Activated CD4-positive, alpha-beta T cell treated with anti-CD3 and anti-CD28 coated beads for 36 hours (primary cell): Measurements from ENCODE around the gene HSPA12A. TPM values are rescaled to one million over a fixed set of nuclear protein-coding genes. Genes with fewer than 3 reads are reported as not detected.

Experiments
- ATAC-seq: fragments of 200-7000 bp; cut with Tn5 transposase; one replicate; pipeline ENCODE4 v1.10.0; 2021; ENCODE audit warnings: mild to moderate bottlenecking, moderate library complexity
- CTCF ChIA-PET: fragments of 350-600 bp; sonication (Branson Sonifier 250); formaldehyde crosslinking; loops from one replicate; lab custom pipeline; 2021; ENCODE audit warnings: antibody characterized with exemption; lab: Charles Lee
- POLR2A ChIA-PET: fragments of 350-600 bp; sonication (Branson Sonifier 250); formaldehyde crosslinking; loops from one replicate; lab custom pipeline; 2021; ENCODE audit warnings: antibody characterized with exemption, inconsistent platforms; lab: Charles Lee
- DNase-seq: peaks from one replicate; pipeline ENCODE4 v3.0.0-alpha.2; 2020
- H3K27ac Mint-ChIP-seq: one replicate; pipeline ENCODE4 v1.8.0; 2021; ENCODE audit warnings: mixed read lengths
- H3K27me3 Mint-ChIP-seq: one replicate; pipeline ENCODE4 v1.8.0; 2021; ENCODE audit warnings: mixed read lengths
- H3K36me3 Mint-ChIP-seq: one replicate; pipeline ENCODE4 v1.8.0; 2021; ENCODE audit warnings: low read depth, mixed read lengths
- H3K4me1 Mint-ChIP-seq: one replicate; pipeline ENCODE4 v1.8.0; 2021; ENCODE audit warnings: mixed read lengths
- H3K4me3 Mint-ChIP-seq: one replicate; pipeline ENCODE4 v1.8.0; 2021; ENCODE audit warnings: mild to moderate bottlenecking, moderate library complexity, mixed read lengths
- H3K9me3 Mint-ChIP-seq: one replicate; pipeline ENCODE4 v1.8.0; 2021; ENCODE audit warnings: low read depth, mixed read lengths
- intact Hi-C, 2 experiments: fragments of 100-400 bp; cut with DNase I in 1 of 2; cut with micrococcal nuclease in 1 of 2; formaldehyde crosslinking; loops; one replicate each; pipeline versions ENCODE4 v1.14.2 to v1.15.1; 2022 to 2024; cut with DNase I, micrococcal nuclease
- total RNA-seq, 2 experiments: library from RNA; stranded (reverse); gene quantifications; one replicate each; pipeline ENCODE4 v1.2.3, GENCODE V29; 2021

The HSPA12A gene
- total RNA-seq, 2 experiments from 2014 or later, result 0.41 to 0.74 TPM

DNA sequence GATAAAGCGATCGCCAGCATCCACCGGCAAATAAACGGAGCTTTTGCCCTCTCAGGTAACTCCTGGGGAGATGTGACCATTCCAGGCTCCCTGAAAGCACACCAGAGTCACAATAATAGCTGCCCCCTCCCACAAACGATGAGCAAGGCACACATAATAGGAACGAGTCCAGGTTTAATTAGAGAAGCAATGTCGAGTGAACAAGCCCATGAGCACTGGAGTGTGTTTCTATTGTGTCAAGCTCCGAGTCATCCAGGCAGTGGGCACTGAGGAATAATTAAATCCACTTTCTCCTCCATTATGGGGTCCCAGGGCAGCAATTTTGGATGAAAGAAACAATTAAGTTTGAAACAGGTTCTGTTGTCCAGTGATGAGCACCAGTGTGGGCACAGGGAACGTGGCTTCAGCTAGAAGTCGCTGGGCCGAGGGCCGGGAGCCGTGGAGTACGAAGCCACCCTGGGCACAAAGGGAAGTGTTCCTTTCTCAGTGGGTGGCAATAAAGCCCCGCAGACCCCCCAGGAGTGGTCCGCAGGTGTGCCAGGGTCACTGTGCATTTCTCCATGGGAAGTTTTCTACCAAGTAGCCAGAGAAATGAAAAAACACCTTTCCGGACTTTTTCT lies 109.7 kb downstream of the HSPA12A start:
- no peak overlapping the region for H3K4me3 Mint-ChIP-seq
- intact Hi-C loops, result no loop called here
- no peak overlapping the region for H3K27ac Mint-ChIP-seq
- H3K36me3 Mint-ChIP-seq, result no peaks in the 10 kb centered on the region
- H3K27me3 Mint-ChIP-seq, result peaks cover 33% of the 10 kb centered on the region
- DNase-seq (no peak), ATAC-seq (no peak)
- ChIA-PET POLR2A (no interaction called here), CTCF (interaction anchor here (0.6 kb wide), 1 partner anchor 595 kb away, joined by 3 read pairs; no protein-coding TSS in a partner anchor)
- H3K4me1 Mint-ChIP-seq, result no peaks in the 10 kb centered on the region
- no peaks in the 10 kb centered on the region for H3K9me3 Mint-ChIP-seq

- no peak overlapping the region for H3K4me3 Mint-ChIP-seq
- POLR2A ChIA-PET, result no interaction called here
- DNase-seq, result no peak
- peaks cover 33% of the 10 kb centered on the region for H3K27me3 Mint-ChIP-seq
- intact Hi-C loops, result no loop called here
- H3K9me3 Mint-ChIP-seq, result no peaks in the 10 kb centered on the region
- ATAC-seq, result no peak
- CTCF ChIA-PET, result no interaction called here
- no peak overlapping the region for H3K27ac Mint-ChIP-seq
- no peaks in the 10 kb centered on the region for H3K4me1 Mint-ChIP-seq
- H3K36me3 Mint-ChIP-seq, result no peaks in the 10 kb centered on the region
These were observed 110.5 kb downstream of the HSPA12A start for GRCh38 chr10:116631871-116632295.

GRCh38 chr10:116630020-116630419 lies 112.3 kb downstream of the HSPA12A start:
- POLR2A ChIA-PET, result no interaction called here
- H3K9me3 Mint-ChIP-seq, result no peaks in the 10 kb centered on the region
- no peak for DNase-seq
- intact Hi-C loops, result no loop called here
- H3K4me1 Mint-ChIP-seq, result no peaks in the 10 kb centered on the region
- no peaks in the 10 kb centered on the region for H3K36me3 Mint-ChIP-seq
- H3K27ac Mint-ChIP-seq, result no peak overlapping the region
- no peak overlapping the region for H3K4me3 Mint-ChIP-seq
- H3K27me3 Mint-ChIP-seq, result peaks cover 38% of the 10 kb centered on the region
- CTCF ChIA-PET, result interaction anchor here (1.5 kb wide), 1 partner anchor 108 kb away, joined by 4 read pairs; no protein-coding TSS in a partner anchor
- no peak for ATAC-seq

- H3K27me3 Mint-ChIP-seq, result peaks cover 31% of the 10 kb centered on the region
- no peak overlapping the region for H3K4me3 Mint-ChIP-seq
- ATAC-seq (no peak), DNase-seq (no peak)
- H3K27ac Mint-ChIP-seq, result no peak overlapping the region
- no peaks in the 10 kb centered on the region for H3K9me3 Mint-ChIP-seq
- ChIA-PET CTCF (interaction anchor here (1.5 kb wide), 1 partner anchor 107 kb away, joined by 4 read pairs; no protein-coding TSS in a partner anchor), POLR2A (no interaction called here)
- no peaks in the 10 kb centered on the region for H3K4me1 Mint-ChIP-seq
- intact Hi-C loops, result no loop called here
- H3K36me3 Mint-ChIP-seq, result no peaks in the 10 kb centered on the region
These were observed 113.0 kb downstream of the HSPA12A start for GRCh38 chr10:116629340-116629739.

DNA sequence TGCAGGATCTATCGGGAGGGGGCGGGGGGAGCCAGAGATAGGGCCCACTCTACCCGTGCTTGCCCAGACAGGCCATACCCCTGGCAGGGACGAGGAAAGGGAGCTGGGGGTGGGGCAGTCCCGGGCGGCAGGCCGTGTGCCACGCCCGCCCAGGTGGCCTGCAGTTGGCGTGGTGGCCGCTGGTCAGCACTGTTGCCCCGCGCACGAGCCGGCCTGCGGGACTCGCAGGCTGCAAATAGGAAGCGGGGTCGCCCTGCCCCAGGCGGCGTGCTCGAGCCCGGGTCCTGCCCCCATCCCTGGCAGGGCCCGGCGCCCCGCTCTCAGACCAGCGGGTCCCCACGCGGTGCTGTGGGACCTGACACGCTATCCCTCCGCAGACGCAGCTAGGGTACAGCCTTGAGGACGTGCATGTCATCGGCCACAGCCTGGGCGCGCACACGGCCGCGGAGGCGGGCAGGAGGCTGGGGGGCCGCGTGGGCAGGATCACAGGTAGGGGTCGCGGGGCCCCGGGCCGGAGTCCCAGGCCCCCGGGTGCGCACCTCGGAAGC lies 114.9 kb downstream of the HSPA12A start:
- DNase-seq (no peak), ATAC-seq (no peak)
- intact Hi-C loops, result no loop called here
- ChIA-PET POLR2A (no interaction called here), CTCF (interaction anchor here (0.6 kb wide), 1 partner anchor 55 kb away, joined by 3 read pairs; no protein-coding TSS in a partner anchor)
- Mint-ChIP-seq H3K9me3 (no peaks in the 10 kb centered on the region), H3K27me3 (peaks cover 28% of the 10 kb centered on the region), H3K4me1 (no peaks in the 10 kb centered on the region), H3K27ac (no peak overlapping the region), H3K36me3 (no peaks in the 10 kb centered on the region), H3K4me3 (no peak overlapping the region)

- H3K27ac Mint-ChIP-seq, result no peak overlapping the region
- peaks cover 32% of the 10 kb centered on the region for H3K27me3 Mint-ChIP-seq
- DNase-seq, result no peak
- no peaks in the 10 kb centered on the region for H3K9me3 Mint-ChIP-seq
- ChIA-PET POLR2A (no interaction called here), CTCF (no interaction called here)
- no peak for ATAC-seq
- H3K4me3 Mint-ChIP-seq, result no peak overlapping the region
- H3K4me1 Mint-ChIP-seq, result no peaks in the 10 kb centered on the region
- H3K36me3 Mint-ChIP-seq, result no peaks in the 10 kb centered on the region
- intact Hi-C loops, result no loop called here
These were observed 115.6 kb downstream of the HSPA12A start for GRCh38 chr10:116626815-116627214.

DNA sequence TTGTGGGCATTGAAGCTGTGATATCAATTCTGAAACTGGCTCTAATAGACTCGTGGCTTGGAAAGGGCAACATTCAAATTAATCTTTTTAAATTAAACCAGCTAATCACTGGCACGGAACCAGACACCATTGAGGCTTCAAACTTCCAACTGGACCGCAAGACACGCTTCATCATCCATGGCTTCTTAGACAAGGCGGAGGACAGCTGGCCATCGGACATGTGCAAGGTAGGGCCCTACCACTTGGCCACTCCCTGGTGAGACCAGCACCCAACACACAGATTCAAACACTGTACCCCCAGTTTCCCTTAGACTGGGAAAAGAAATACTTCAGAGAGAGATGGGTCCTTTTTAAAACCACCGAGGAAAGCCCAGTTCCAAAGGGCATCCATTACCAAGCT lies 116.5 kb downstream of the HSPA12A start:
- Mint-ChIP-seq H3K9me3 (no peaks in the 10 kb centered on the region), H3K27ac (no peak overlapping the region), H3K4me1 (no peaks in the 10 kb centered on the region), H3K27me3 (peaks cover 34% of the 10 kb centered on the region), H3K4me3 (no peak overlapping the region), H3K36me3 (no peaks in the 10 kb centered on the region)
- POLR2A ChIA-PET, result no interaction called here
- CTCF ChIA-PET, result interaction anchor here (0.7 kb wide), 2 partner anchors 30 to 163 kb away, joined by 3 read pairs; no protein-coding TSS in a partner anchor
- ATAC-seq, result no peak
- no peak for DNase-seq
- intact Hi-C loops, result no loop called here

DNA sequence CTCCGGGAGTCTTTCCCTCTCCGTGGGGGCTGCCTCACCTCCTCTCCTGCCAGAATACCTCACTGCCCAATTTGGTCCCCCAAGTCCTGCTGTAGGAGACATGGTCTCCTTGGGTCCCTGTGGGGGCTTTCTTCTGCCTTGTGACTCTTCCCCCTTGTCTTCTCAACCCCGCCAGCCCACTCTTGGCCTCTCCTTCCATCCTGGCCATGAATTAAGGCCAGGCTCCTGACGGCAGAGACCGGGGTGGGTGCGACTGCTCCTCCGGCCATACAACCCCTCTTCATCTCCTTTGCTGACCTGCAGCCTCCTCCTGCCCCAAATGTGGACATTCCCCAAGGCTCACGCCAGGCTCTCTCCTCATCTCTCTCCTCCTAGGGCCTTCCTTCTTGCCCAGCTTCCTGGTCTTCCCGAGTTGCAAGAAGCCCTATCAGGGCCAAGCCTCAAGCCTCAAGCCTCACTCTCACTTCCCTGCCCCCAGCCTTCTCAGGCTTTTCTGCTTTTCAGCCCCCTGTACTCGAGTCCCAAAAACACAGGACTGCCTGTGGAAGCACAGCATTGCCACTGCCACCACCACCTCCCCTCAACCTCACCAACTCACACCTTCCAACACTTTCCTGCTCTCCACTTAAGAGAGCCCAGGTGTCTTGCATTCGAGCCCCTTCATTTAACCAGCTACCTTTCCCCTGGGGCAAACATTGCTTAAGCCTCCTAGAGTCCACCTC lies 120.3 kb downstream of the HSPA12A start:
- Mint-ChIP-seq H3K4me3 (no peak overlapping the region), H3K9me3 (no peaks in the 10 kb centered on the region), H3K36me3 (no peaks in the 10 kb centered on the region), H3K4me1 (no peaks in the 10 kb centered on the region), H3K27ac (no peak overlapping the region), H3K27me3 (peaks cover 26% of the 10 kb centered on the region)
- DNase-seq (no peak), ATAC-seq (no peak)
- intact Hi-C loops, result no loop called here
- CTCF ChIA-PET, result no interaction called here
- POLR2A ChIA-PET, result no interaction called here

DNA sequence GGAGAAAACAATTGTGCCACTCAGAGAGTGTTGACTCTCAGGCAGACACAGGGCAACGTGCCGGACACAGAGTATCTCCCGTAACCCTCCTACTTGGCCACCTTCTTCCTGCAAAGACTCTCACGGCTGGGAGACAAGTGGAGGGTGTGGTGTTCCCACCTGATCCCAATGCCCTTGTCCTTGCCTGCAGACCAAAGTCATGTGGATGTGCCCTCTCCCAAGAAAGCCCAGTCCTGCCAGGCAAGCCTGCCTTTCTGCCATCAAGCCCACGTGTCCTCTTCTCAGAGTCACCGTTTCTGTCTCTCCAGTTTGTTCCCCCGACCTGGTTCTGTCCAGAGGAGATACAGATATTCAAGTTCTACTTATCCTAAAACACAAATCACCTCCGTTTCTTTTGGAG lies 120.9 kb downstream of the HSPA12A start:
- ATAC-seq, result no peak
- H3K9me3 Mint-ChIP-seq, result no peaks in the 10 kb centered on the region
- intact Hi-C loops, result no loop called here
- DNase-seq, result no peak
- POLR2A ChIA-PET, result no interaction called here
- CTCF ChIA-PET, result no interaction called here
- H3K4me1 Mint-ChIP-seq, result no peaks in the 10 kb centered on the region
- H3K36me3 Mint-ChIP-seq, result no peaks in the 10 kb centered on the region
- H3K4me3 Mint-ChIP-seq, result no peak overlapping the region
- H3K27me3 Mint-ChIP-seq, result peaks cover 23% of the 10 kb centered on the region
- no peak overlapping the region for H3K27ac Mint-ChIP-seq

Other genes with a start within 250 kb of the HSPA12A start
- gene PNLIP, start 196.6 kb downstream of the HSPA12A start, total RNA-seq, result not detected
- gene PNLIPRP1, start 151.6 kb downstream of the HSPA12A start, total RNA-seq, result not detected
- gene PNLIPRP2, start 121.6 kb downstream of the HSPA12A start, total RNA-seq, result not detected
- not detected for gene ENO4, start 106.9 kb upstream of the HSPA12A start, total RNA-seq